Psoas muscle (tissue), 8 donors: ENCODE data around the gene CCNF. TPM values are rescaled to one million over a fixed set of nuclear protein-coding genes. Genes with fewer than 3 reads are reported as not detected.

Experiments used
- ATAC-seq, 4 donors: fragments of 200-7000 bp; cut with Tn5 transposase; one replicate each; pipeline ENCODE4 v1.9.1; 2020; ENCODE audit warnings: moderate library complexity in 3 of 4, mild to moderate bottlenecking in 2 of 4
- DNase-seq, 2 donors: peaks; one replicate each; pipeline ENCODE4 v3.0.0-alpha.2; 2020
- H3K27ac ChIP-seq: fragments of 200-600 bp; one replicate; pipeline ENCODE4 v1.8.0; 2022
- H3K27me3 ChIP-seq, 3 donors: fragments of 200-600 bp in 1 of 3; one replicate each; pipeline versions ENCODE4 v1.6.1 to v1.8.0; 2013 to 2022; ENCODE audit warnings: low read length in 2 of 3, mild to moderate bottlenecking in 2 of 3, moderate library complexity in 1 of 3; ENCODE audit not compliant: insufficient read depth in 3 of 3
- H3K36me3 ChIP-seq, 2 donors: fragments of 200-600 bp in 1 of 2; one replicate each; pipeline versions ENCODE4 v1.6.1 to v1.8.0; 2013 to 2022; ENCODE audit warnings: low read depth in 1 of 2, mild to moderate bottlenecking in 1 of 2, moderate library complexity in 1 of 2; ENCODE audit not compliant: insufficient read depth in 1 of 2
- H3K4me1 ChIP-seq: fragments of 200-600 bp; one replicate; pipeline ENCODE4 v1.8.0; 2022
- H3K4me3 ChIP-seq: fragments of 200-600 bp; one replicate; pipeline ENCODE4 v1.8.0; 2022; ENCODE audit warnings: mild to moderate bottlenecking
- H3K9me3 ChIP-seq: fragments of 200-600 bp; one replicate; pipeline ENCODE4 v1.8.0; 2022
- WGBS, 3 donors: extraction: QIAGEN DNeasy Blood & Tissue Kit; methylation state at CpG; one replicate each; pipeline versions ENCODE4 v1.1.6 to v1.1.7; 2013; 5-methylcytosine and 5-hydroxymethylcytosine counted together
- intact Hi-C, 2 donors: fragments of 100-400 bp; cut with DNase I; formaldehyde crosslinking; loops; one replicate each; pipeline versions ENCODE4 v1.11.0 to v1.14.2; 2022
- polyA plus RNA-seq, 3 donors: library from polyadenylated mRNA; stranded (reverse); fragments of 200-250 nt; gene quantifications; one replicate each; pipeline ENCODE4 v1.2.3, GENCODE V29; 2013
- total RNA-seq, 4 donors: library from RNA; stranded (reverse); fragmentation: NEBNext Ultra II Directional in 2 of 4; extraction: Animal tissue kit (Norgen Biotek cat#: 25700) in 2 of 4; gene quantifications; one replicate each; pipeline versions ENCODE4 v1.2.1 to v1.2.4, GENCODE V29; 2021 to 2023
- TF ChIP-seq, protein P1 (sequence below): fragments of 200-600 bp; IDR thresholded peaks from one replicate; pipeline ENCODE4 v1.8.0; 2022; ENCODE audit warnings: antibody characterized with exemption
- donor health status: healthy with polysubstance abuse.
- donor health status: DM: no; HTN: no; CAD: no; lungs with moderate emphysema.
- donor health status: Bipolar disorder and iron deficiency.
- donor health status: healthy.
- donor health status: DM: yes; HTN: yes; CAD: no.
- donor health status: DM: no; HTN: no; CAD: no.
- donor health status: DM: no; HTN: no; CAD: no.
- donor health status: DM: yes; HTN: yes; CAD: no.

CCNF gene
- total and polyA plus RNA-seq, 7 donors = 1.1 to 2.3 (median 1.7) TPM

DNA sequence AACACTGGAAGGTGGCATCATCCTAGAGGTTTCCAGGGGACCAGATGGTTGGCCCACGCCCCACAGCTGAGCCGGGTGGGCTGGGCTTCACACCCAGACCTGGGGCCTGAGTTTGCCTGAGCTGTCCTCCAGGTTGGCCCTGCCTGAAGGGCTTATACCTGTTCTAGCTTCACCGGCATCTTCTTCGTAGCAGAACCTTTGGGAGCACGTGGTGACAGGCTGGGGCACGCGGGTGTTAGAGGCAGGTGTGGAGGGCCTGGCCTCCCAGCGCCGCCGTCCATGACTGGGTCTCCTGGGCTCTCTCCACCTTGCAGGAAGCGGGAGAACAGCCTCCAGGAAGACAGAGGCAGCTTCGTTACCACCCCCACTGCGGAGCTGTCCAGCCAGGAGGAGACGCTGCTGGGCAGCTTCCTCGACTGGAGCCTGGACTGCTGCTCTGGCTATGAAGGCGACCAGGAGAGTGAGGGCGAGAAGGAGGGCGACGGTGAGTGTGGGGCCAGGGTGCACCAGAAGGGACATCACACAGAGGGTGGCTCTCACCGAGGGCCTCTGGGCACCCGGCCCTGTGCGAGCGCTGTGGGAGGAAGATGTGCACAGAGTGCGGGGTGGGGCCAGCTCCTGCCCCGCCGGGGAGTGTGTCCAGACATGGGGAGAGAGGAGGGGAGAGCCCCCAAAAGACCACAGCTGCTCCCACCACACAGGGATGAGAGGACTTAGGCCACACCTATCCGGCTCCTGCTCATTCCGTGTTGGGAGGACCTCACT lies 26.0 kb downstream of the CCNF start:
- TF ChIP-seq, protein P1, sequence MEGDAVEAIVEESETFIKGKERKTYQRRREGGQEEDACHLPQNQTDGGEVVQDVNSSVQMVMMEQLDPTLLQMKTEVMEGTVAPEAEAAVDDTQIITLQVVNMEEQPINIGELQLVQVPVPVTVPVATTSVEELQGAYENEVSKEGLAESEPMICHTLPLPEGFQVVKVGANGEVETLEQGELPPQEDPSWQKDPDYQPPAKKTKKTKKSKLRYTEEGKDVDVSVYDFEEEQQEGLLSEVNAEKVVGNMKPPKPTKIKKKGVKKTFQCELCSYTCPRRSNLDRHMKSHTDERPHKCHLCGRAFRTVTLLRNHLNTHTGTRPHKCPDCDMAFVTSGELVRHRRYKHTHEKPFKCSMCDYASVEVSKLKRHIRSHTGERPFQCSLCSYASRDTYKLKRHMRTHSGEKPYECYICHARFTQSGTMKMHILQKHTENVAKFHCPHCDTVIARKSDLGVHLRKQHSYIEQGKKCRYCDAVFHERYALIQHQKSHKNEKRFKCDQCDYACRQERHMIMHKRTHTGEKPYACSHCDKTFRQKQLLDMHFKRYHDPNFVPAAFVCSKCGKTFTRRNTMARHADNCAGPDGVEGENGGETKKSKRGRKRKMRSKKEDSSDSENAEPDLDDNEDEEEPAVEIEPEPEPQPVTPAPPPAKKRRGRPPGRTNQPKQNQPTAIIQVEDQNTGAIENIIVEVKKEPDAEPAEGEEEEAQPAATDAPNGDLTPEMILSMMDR = no peak
- H3K4me3 ChIP-seq = no peak overlapping the region
- no peaks in the 10 kb centered on the region for H3K27me3 ChIP-seq
- H3K4me1 ChIP-seq = peaks cover 5% of the 10 kb centered on the region
- H3K36me3 ChIP-seq = peaks cover 0 to 9% of the 10 kb centered on the region in 2 donors
- no peaks in the 10 kb centered on the region for H3K9me3 ChIP-seq
- DNase-seq = no peak
- 93 to 95% (median 94%) methylated on average over 28 of the region's 28 CpGs for WGBS, 3 donors
- ATAC-seq = no peak
- intact Hi-C loops = no loop called here
- no peak overlapping the region for H3K27ac ChIP-seq

DNA sequence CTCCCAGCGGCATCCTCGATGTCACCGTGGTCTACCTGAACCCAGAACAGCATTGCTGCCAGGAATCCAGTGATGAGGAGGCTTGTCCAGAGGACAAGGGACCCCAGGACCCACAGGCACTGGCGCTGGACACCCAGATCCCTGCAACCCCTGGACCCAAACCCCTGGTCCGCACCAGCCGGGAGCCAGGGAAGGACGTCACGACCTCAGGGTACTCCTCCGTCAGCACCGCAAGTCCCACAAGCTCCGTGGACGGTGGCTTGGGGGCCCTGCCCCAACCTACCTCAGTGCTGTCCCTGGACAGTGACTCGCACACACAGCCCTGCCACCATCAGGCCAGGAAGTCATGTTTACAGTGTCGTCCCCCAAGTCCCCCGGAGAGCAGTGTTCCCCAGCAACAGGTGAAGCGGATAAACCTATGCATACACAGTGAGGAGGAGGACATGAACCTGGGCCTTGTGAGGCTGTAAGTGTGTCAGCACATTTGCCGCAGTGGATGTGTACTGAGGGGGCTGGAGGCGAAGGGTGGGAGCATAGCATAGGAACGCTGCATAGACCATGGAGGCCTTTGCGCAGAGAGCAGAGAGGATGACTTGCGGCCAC lies 27.4 kb downstream of the CCNF start:
- TF ChIP-seq, protein P1 = no peak
- WGBS, 3 donors = 93 to 95% (median 95%) methylated on average over 21 of the region's 21 CpGs
- no peak overlapping the region for H3K4me3 ChIP-seq
- intact Hi-C loops = no loop called here
- no peaks in the 10 kb centered on the region for H3K9me3 ChIP-seq
- no peak for ATAC-seq
- H3K27ac ChIP-seq = no peak overlapping the region
- no peaks in the 10 kb centered on the region for H3K27me3 ChIP-seq
- no peak for DNase-seq
- H3K4me1 ChIP-seq = peaks cover 8% of the 10 kb centered on the region
- H3K36me3 ChIP-seq = peaks cover 0 to 9% of the 10 kb centered on the region in 2 donors

DNA sequence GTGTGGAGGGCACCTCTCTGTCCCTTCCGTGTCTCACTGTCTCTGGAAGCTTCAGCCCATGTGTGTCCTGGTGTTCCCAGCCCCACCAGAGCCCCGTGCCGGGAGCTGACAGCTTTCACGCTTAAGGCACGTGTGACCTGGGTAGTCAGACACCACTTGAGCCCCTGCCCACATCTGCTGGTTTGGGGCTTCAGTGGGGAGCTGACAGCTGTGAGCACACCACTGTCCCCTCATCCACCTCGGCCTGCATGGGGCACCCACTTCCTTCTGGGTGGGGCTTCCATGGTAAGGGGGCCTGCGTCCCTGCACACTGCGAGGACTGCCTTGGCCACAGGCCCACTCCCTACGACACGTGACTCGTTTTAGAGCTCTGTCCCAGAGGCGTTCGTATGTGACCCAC lies 28.0 kb downstream of the CCNF start:
- DNase-seq (no peak), ATAC-seq (no peak)
- 59 to 68% (median 68%) methylated on average over 13 of the region's 13 CpGs for WGBS, 3 donors
- Histone ChIP-seq H3K4me1 (peaks cover 8% of the 10 kb centered on the region), H3K4me3 (no peak overlapping the region), H3K36me3 (peaks cover 0 to 9% of the 10 kb centered on the region in 2 donors), H3K27ac (no peak overlapping the region), H3K27me3 (no peaks in the 10 kb centered on the region), H3K9me3 (no peaks in the 10 kb centered on the region)
- intact Hi-C loops = no loop called here
- TF ChIP-seq, protein P1 = no peak

DNA sequence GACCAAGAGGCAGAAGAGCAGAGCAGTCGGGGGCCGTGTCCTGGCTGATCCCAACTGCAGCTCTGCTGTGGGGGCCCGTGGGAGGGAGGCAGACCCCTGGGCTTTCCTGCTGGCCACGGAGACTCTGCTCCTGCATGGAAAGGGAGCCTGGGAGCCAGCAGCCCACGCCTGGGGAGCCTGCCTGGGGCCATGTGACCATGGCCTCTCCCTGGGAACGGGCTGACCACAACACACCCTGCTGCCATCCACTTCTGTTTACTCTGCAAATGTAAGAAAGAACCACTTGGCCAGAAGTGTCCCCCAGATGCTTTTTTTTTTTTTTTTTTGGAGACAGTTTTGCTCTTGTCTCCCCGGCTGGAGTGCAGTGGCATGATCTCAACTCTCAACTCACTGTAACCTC lies 28.7 kb downstream of the CCNF start:
- intact Hi-C loops = no loop called here
- H3K4me3 ChIP-seq = no peak overlapping the region
- no peaks in the 10 kb centered on the region for H3K9me3 ChIP-seq
- 75 to 84% (median 78%) methylated on average over 7 of the region's 7 CpGs for WGBS, 3 donors
- no peaks in the 10 kb centered on the region for H3K27me3 ChIP-seq
- no peak overlapping the region for H3K27ac ChIP-seq
- peaks cover 0 to 9% of the 10 kb centered on the region in 2 donors for H3K36me3 ChIP-seq
- peaks cover 8% of the 10 kb centered on the region for H3K4me1 ChIP-seq
- no peak for DNase-seq
- TF ChIP-seq, protein P1 = no peak
- ATAC-seq = no peak
